Globus pallidus (tissue), 1 donor: Measurements from ENCODE around the gene MEPCE.

Experiments
- DNase-seq: peaks from one replicate; pipeline ENCODE4 v3.0.0-alpha.2; 2015; ENCODE audit warnings: low spot score

Gene MEPCE

DNA sequence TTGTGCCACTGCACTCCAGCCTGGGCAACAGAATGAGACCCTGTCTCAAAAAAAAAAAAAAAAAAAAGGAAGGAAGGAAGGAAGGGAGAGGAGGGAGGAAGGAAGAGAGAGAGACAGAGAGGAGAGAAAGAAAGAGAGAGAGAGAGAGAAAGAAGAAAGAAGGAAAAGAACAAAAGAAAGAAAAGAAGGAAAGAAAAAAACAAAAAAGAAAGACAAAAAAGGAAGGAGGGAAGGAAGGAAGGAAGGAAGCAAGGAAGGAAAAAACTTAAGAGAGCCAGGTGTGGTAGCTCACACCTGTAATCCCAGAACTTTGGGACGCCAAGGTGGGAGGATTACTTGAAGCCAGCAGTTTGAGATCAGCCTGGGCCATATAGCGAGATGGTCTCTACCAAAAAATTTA, 35.2 kb downstream of the MEPCE start:
- DNase-seq = no peak

DNA sequence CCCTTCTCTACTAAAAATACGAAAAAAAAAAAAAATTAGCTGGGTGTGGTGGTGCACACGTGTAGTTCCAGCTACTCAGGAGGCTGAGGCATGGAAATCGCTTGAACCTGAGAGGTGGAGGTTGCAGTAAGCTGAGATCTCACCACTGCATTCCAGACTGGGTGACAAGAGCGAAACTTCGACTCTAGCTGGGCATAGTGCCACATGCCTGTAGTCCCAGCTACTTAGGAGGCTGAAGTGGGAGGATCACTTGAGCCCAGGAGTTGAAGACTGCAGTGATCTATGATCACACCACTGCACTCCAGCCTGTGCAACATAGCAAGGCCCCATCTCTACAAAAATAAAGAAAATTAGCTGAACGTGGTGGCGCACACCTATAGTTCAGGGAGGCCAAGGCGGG, 35.7 kb downstream of the MEPCE start:
- DNase-seq = no peak

DNA sequence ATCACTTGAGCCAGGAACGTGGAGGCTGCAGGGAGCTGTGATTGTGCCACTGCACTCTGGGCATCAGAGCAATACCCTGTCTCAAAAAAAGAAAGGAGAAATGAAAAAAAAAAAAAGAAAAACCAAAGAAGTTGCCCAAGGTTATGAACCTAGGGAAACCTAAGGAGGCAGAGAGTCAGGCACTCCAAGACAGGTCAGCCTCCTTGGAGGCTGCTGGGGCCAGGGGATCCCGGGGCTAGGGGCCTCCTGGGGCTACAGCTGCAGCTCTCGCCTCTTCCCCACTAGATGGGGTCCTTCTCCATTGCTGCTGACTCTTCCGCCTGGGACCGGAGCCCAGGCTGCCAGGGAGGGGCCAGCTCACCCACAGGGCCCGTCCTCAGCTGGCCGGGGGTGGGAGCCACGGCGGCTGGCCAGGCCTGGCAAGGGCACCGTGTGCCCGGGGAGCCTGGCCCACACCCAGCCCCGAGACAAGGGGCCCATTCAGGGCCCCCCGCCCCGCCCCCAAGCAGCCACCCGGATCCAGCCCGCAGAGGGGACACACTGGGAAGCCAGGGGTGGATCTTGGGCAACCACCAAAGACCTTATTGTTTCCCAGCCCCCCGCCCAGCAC, 36.2 kb downstream of the MEPCE start:
- peak; percentile 98 for DNase-seq

DNA sequence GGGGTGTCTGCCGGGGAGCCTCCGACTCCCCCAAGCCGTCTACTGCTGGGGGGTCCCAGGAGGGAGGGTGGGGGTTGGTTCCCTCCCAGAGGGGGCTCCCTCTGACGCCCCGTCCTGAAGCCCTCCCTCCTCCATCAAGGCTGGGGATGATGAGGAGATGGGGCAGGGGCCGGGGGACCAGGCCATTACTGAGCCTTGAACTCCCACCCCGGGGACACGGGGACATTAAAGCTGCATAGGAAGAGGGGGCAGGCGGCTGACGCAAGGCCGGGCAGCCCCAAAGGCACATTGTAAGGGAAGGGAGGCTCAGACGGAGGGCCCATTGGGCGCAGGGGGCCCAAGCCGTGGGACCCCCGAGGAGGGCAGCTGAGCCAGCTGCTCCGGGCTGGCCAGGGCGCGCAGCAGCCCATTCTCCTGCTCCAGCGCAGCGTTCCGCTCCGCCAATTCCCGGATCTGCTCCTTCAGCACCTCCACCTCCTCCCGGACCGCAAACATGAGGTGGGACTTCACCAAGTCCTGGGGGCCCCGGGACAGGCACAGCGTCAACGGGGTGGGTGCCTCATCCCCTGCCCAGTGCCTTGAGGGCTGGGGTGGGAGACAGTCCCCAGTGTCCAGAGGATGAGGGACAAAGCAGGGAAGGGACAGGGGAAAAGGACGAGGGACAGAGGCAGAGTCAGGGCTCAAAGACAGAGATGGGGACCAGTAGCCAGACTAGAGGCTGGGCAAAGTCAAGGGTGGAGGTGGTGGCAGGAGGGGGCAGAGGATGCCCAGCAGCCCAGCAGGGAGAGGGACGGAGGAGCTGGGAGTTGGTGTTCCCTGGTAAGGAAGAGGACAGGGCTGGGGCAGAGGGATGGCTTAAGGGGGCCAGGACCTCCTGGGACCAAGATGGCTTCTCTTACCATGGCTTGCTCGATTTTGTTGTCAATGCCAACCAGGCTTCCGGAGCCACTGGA, 37.3 kb downstream of the MEPCE start:
- DNase-seq = peak; percentile 45

DNA sequence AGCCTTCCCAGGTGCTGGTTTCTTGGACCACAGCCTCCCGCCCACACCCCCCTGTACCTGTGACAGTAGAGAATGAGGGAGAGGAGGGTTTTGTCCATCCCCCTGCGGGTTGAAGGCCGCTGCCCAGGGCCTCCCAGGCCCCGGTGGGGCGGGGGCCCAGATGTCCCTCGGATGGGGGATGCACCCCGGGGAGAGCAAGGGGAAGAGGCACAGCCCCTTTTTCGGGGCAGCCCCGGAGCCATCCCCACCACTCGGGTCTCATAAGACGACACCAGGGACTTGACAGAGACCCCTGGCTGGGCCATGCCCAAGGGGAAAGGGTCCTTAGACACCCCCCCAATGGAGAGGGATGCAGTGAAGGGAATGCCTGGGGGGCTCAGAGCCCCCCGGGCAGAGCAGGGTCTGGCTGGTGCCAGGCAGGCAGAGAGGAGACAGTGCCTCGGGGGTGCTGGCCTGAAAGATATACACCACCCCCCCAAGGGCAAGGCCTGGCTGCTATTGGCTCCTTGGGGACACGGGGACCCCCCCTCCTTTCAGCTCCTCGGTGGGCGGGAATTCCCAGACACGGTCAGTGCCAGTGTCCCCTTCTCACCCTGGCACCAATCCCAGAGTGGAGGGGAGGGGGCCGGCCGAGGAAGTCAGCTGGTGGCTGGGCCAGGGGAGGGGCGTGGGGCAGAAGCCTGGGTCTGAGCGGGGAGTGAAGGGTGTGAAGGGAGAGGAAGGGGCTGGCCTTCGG, 38.2 kb downstream of the MEPCE start:
- peak; percentile 98 for DNase-seq

DNA sequence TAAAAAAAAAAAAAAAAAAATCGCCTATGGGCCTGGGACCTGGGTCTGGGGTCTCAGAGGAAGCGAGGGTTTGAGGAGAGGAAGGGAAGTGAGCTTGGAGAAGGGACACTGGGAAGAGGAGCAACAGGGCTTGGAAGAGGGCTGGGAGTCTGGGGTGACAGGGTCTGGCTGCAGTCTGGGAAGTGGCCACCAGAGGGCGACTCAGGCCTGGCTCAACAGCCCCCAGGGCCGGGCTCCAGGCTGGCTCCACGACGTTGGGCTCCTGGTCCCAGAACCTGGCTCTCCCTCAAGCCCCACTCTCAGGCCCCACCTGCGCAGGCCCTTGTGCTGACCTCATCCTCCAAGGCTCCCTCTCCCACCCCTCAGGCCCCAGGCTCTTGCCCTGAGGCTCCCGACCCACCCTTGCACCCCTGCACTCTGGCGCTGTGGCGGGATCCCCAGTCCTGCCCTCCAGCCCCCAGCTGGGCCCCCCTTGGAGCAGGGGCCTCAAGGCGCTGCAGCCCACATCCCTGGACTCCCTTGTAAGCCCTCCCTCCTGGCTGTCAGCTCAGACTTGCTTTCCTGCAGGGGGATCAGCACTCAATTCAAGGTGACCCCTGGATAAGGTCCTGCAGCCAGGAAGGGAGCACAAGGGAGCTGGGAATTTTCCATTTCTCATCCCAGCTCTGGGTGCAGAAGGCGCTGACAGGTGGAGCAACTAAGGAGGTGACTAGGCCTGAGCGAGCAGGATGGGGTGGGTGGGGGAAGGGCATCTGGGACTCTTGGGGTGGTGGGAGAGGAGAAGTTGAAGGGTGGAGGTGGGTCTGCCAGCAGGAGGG, 39.8 kb downstream of the MEPCE start:
- peak; percentile 85 for DNase-seq

DNA sequence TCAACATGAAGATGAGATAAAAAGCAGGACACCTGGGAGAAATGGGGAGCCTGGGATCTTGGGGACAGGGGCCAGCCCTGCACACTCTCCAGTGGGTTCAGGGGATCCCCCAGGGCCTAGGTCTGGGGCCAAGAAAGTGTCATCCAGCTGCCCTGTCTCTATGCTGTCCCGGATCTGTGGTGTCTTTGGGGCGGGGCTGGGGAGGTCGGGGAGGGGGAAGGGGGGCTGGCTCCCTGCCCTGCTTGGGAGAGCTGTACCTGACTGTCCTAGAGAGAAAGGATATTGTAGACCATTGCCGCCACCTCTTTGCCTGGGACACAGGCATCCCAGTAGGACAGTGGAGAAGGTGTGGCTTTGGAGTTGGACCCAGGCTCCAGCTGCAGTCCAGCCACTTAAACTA, 41.4 kb downstream of the MEPCE start:
- no peak for DNase-seq

DNA sequence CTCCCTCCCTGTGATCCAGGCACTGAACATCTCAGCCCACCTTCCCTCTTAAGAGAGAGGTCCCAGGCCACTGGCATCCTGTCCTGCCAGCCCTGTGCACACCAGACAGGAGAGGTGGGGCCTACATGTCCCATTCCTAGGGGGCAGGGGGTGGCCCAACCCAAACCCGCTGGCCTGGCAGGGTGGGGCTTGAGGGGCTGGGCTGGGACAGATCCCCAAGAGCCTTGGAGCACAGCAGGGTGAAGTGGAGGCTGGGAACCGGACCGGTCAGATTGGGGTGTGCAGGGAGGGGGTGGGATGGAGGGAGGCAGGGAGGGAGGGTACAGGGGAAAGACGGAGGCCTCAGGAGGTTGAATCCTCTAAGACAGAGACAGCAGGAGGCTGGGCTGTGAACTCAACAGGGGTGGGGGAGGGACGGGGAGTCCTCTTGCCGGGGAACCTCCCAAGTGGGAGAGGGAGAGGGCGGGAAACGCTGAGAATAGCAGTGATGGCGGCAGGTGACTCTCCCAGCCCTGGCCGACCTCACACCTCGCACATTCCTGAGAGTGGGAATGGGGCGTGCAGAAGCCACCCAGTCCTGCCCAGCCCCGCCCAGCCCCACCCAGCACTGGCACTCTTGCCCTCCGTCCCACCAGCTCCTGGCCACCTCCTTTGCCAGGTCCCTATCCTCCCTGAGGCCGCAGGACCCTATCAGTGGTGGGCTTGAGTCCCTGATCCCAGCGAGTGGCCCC, 42.7 kb downstream of the MEPCE start:
- no peak for DNase-seq

DNA sequence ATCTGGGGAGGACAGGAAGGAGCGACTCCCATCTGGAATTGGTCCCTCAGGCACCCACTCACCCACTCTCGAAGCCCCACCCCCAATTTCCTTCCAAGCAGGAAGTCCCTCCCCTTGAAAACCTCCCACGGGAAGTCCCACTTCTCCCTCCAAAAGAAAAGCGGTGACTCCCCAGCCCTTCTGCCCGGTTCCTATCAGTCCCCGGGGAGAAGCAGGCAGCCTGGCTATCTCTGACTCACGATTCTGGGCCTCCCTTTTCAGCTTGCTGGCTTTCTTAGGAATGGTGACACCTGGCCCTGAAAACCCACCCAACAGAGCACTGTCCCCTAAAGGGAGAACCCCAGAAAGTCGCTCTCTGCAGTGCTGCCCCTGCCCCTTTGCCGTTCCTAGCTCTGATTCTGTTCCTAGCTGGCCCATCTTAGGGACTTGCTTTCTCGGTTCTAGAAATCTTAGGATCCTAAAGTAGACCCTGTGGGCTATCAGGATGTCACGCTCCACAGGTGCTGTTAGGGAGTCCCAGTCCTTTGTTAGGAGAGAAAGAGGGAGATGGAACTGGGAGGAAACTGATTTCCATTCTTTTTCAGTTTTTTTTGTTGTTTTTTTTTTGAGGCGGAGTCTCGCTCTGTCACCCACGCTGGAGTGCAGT, 43.3 kb downstream of the MEPCE start:
- DNase-seq = no peak

DNA sequence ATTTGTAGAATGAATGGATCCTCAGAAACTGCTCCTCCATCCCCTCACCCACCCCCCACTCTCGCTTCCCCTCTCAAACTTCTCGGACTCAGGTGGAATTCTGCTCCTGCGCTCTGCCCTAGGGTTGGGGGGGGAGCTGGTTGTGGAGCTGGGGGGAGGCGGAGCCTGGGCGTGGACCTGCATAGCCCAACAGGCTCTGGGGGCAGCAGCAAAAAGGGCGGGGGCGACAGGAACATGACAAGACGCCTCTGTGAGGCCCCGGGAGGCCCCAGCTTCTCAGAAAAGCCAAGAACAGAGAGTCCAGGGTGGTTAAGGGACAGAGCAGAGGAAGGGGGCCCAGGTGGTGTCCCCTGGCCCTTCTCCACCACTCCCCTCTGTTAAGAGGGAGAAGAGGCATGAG, 45.9 kb downstream of the MEPCE start:
- DNase-seq = no peak

DNA sequence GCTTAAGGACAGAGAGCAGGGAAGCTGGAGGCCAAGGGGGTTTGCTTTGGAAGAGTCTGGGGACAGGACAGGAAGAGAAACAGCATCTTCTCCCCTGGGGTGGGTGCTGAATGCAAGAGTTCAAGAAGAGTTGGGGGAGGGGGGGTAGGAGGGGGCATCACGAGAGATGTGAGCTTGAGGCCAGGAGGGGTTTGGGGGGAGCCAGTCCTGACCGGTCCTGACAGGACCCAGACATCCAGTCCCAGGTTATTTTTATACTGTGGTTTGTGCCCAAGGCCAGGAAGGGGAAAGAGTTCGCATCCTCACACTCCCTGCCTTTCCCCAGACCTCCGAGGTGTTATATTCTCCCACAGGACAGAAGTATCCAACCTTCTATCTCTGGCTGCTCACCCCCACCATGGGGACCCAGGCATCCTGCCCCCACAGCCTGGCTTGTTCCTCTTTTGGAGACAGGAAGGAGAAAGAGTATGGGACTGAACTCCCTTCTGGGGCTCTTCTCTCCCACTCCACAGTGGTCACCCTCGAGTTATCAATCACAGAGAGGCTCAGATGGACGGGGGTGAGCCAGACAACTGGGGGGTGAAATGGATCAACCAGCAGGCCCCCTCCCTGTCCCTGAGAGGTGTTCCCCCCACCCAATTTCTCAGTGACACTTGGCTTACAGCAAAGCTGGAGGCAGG, 46.6 kb downstream of the MEPCE start:
- no peak for DNase-seq

DNA sequence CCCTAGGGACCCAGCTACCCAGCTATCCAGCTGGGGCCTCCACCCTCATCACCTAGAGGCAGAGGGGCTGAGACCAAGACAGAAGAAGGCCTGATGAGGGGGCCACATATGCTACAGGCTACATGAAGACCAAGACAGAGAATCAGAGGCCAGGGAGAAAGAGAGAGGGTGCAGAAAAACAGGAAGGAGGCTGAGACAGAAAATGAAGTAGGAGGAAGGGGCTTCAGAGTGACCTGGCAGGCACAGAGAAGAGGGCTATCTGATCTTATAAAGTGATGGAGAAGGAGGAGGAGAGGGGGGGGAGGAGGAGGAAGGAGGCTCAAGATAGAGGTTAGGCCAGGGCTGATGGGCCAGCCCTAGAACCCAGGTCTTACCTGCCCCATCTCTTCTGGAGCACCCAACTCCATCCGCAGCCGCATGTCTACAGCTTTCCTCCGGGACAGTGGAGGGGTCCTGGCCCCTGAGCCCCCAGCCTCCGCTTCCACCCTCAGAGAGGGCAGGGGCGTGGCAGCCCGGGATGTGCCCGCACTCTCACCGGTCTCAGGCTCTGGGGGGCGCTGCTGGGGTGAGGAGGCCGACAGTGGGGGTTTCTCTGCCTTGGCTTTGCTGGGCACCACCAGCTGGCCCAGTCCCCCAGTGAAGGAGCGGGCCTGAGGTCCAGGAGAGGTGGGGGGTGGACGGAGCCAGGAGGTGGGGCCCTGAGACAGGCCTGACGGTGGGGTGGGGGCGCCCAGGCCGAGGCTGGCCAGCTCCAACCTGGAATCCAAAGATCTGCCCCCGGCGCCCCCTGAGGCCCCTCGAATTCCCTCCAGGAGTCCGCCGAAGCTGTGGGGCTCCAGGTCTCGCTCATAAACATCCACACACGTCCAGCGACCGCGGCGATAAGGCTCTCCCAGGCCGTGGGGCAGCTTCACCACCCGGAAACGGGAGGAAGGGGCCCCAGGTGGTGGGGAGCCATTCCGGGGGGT, 47.6 kb downstream of the MEPCE start:
- DNase-seq = no peak

DNA sequence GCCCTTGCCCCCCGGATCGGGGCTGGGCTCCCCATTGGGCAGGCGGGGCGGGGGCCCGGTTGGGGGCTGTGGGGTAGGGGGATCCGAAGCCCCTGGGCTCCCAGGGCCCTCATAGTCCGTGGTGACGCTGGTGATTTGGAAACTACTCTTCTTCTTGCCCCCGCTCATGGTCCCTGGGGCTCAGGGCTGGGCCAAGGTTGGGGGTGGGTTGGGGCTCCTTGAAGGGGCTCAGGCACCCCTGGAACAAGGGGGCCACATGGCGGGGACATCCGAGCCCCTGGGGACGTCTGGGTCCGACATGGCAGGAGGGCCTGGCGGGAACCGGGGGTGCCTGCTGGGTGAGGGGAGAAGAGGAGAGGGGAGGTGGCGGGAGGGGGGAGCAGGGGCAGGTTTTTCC, 48.2 kb downstream of the MEPCE start:
- no peak for DNase-seq

DNA sequence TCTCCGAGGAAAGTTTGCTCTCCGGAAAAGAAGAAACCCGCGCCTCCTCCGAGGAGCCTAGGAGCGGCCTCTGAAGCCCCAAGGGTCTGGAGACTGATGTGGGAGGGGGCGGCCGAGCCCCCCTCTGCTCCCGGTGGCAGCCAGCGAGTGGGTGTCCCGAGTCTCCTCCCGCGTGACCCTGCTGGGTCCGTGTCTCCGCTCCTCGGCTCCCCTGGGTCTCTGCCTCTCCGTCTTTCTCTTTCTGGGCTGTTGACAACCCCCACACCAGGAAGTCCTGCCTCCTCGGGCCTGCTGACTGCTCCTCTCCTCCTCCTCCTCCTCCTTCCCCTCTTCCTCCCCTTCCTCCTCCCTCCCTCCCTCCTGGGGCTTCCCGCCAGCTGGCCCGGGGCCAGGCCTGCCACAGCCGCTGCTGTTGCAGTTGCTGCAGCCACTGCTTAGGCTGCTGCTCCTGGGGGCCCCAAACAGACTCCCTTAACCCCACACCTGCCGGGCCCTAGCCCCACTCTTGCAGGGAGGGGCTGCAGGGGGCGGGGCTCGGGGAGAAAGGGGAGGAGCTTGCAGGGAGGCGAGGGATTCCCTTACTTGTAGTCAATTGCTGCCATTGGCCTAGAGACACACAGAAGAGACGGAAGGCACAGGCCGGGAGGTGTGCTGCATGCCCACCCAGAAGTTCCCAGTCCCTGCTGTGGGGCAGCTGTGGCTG, 49.5 kb downstream of the MEPCE start, which contains the start of gene TSC22D4:
TSS of gene TSC22D4 (minus strand) at position 257 of the 703 bp plus-strand sequence. CDS start 1,176 bp downstream, outside the sequence.
- DNase-seq = peak; percentile 96

DNA sequence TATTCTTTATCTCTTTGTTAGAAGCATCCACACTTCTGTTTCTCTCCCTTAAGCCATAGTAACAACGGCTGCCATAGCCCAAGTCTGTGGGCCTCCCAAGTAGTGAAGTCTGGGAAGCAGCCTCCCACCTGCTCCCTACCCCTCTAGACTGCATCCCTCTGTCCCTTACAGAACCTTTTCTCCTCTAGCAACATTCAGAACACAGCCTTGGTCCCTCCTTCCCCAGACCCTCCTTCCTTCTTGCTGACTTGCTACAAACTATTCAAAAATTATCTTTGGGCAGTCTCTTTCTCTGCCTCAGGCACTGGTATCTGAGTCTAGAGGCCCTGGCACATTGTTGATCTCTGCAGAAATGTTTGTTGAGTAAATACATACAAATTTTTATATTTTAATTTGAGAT, 51.8 kb downstream of the MEPCE start:
- DNase-seq = no peak

DNA sequence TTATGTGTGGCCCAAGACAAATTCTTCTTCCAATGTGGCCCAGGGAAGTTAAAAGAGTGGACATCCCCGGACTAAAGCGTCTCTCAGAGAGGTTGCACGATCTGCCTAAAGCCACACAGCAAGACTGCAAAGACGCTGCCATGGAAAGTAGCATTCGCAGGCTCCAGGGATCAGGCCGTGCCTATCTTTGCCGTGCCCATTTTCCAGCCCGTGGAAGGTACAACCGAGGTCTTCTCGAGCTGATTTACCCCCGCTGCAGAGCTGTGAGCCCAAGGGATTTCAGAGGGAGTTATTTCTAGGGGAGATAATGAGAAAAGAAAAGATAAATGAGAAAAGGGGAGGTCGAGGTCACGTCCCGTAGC, 53.1 kb downstream of the MEPCE start:
- no peak for DNase-seq

DNA sequence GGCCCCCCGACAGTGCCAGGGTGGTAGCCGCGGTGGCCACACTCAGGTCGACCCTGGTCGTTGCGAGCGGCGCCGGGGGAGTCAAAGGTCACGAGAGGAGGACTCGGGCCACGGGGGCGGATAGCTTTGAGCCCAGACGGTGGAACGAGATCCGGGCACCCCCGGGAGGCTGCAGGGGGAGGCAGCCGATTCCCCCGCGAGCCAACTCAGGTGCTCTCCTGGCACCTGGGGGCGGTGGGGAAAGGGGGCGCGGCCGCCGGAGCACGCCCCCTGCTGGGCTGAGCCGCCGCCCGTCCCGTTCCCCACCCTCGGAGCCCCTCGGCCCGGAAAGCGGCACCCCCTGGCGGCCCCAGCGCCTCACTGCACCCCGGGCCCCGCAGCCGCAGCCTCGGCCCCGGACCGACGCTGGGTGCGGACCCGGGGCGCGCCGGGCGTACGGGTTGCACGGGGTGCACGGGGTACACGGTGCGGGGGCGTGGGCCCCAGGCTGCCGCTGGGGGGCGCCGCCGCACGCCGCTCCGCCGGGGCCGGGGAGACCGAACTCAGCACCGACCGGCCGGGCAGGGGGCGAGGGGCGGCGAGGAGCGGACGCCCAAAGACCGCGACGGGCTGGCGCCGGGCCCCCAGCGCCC, 53.6 kb downstream of the MEPCE start:
- DNase-seq = peak; percentile 51
